ENCODE results near the gene STEAP2. TPM values are rescaled to one million over a fixed set of nuclear protein-coding genes. Genes with fewer than 3 reads are reported as not detected.

The STEAP2 gene
- total RNA-seq, 1 donor from 2014 or later = 10.8 TPM

DNA sequence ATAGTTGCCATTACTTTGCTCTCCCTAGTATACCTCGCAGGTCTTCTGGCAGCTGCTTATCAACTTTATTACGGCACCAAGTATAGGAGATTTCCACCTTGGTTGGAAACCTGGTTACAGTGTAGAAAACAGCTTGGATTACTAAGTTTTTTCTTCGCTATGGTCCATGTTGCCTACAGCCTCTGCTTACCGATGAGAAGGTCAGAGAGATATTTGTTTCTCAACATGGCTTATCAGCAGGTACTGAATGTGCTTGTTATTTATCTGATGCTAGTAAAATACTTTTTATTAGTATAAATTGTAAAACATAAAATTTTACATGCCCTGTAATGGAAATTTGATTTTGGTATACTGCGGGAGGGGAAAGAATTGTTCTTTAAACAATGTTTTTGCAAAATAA is 15.7 kb downstream of the STEAP2 start:
- intact Hi-C loops (cut with DNase I) = no loop called here
- no peak for DNase-seq (ENCODE audit: missing footprints)
- no peak for ATAC-seq

DNA sequence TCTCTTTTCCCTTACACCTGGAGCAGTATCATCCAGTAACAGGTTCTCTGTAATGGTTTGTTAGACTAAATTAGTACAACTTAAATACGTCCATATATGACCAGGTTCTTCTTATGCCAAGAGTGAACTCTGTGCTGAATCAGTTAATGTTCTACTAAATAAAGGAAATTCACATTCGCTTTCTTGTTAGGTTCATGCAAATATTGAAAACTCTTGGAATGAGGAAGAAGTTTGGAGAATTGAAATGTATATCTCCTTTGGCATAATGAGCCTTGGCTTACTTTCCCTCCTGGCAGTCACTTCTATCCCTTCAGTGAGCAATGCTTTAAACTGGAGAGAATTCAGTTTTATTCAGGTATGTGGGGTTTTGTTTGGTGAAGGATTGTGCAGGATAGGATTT is 18.1 kb downstream of the STEAP2 start:
- intact Hi-C loops (cut with DNase I) = no loop called here
- DNase-seq (ENCODE audit: missing footprints) (no peak), ATAC-seq (no peak)

DNA sequence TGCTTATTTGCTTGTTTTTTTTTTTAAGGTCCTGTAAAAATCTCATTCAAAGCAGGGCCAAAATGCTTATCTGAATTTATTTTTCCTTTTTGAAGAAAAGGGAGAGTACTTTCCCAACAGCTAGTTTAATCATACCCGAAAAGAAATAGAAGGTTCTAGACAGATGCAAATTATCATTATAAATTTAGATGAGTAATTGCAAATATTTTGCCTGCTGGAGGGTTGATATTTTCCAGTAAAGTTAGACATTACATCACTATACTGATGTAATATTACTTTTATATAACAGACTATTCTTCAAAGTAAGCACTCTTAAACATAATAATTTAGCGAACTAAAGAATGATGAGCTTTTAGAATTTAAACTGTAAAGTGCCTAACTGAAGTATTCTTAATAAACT is 19.3 kb downstream of the STEAP2 start:
- no peak for DNase-seq (ENCODE audit: missing footprints)
- no peak for ATAC-seq
- intact Hi-C loops (cut with DNase I) = no loop called here

DNA sequence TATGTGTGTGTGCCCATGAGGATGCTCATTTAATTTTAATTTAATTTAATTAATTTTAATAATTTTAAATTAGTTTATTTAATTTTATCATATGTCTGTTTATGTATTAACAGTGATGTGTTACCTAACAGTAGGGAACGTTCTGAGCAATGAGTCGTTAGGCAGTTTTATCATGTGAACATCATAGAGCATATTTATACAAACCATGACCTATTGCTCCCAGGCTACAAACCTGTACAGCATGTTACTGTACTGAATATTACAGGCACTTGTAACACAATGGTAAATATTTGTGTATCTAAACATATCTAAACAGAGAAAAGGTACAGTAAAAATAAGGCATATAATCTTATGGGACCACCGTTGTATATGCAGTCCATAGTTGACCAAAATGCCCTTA is 19.8 kb downstream of the STEAP2 start:
- intact Hi-C loops (cut with DNase I) = no loop called here
- ATAC-seq (no peak), DNase-seq (ENCODE audit: missing footprints) (no peak)

DNA sequence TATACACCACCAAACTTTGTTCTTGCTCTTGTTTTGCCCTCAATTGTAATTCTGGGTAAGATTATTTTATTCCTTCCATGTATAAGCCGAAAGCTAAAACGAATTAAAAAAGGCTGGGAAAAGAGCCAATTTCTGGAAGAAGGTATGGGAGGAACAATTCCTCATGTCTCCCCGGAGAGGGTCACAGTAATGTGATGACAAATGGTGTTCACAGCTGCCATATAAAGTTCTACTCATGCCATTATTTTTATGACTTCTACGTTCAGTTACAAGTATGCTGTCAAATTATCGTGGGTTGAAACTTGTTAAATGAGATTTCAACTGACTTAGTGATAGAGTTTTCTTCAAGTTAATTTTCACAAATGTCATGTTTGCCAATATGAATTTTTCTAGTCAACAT is 20.9 kb downstream of the STEAP2 start:
- DNase-seq (ENCODE audit: missing footprints) = no peak
- ATAC-seq = no peak
- intact Hi-C loops (cut with DNase I) = no loop called here

DNA sequence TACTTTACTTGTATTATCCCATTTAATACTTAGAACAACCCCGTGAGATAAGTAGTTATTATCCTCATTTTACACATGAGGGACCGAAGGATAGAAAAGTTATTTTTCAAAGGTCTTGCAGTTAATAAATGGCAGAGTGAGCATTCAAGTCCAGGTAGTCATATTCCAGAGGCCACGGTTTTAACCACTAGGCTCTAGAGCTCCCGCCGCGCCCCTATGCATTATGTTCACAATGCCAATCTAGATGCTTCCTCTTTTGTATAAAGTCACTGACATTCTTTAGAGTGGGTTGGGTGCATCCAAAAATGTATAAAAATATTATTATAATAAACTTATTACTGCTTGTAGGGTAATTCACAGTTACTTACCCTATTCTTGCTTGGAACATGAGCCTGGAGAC is 22.0 kb downstream of the STEAP2 start:
- intact Hi-C loops (cut with DNase I) = no loop called here
- ATAC-seq (no peak), DNase-seq (ENCODE audit: missing footprints) (no peak)

DNA sequence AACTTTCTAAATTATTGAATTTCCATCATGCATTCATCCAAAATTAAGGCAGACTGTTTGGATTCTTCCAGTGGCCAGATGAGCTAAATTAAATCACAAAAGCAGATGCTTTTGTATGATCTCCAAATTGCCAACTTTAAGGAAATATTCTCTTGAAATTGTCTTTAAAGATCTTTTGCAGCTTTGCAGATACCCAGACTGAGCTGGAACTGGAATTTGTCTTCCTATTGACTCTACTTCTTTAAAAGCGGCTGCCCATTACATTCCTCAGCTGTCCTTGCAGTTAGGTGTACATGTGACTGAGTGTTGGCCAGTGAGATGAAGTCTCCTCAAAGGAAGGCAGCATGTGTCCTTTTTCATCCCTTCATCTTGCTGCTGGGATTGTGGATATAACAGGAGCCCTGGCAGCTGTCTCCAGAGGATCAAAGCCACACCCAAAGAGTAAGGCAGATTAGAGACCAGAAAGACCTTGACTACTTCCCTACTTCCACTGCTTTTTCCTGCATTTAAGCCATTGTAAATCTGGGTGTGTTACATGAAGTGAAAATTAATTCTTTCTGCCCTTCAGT is 25.3 kb downstream of the STEAP2 start:
- DNase-seq (ENCODE audit: missing footprints) (no peak), ATAC-seq (no peak)
- intact Hi-C loops (cut with DNase I) = no loop called here

DNA sequence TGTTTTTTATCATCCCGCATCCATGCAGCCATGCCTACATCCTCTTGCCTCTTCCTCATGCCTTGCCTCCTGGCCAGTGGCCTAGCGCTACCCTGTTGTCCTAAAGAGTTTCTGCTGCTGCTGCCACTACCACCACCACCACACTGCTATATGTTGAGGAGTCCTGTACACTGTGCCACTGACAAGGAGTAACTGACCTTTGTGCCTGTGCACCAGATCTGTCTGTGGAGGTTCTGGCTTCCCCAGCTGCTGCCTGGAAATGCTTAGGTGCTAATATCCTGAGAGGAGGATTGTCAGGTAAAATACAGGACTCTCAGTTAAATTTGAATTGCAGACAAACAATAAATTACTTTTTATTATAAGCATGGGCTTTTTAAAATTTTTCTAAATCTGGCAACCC is 26.5 kb downstream of the STEAP2 start:
- ATAC-seq = no peak
- DNase-seq (ENCODE audit: missing footprints) = no peak
- intact Hi-C loops (cut with DNase I) = no loop called here

DNA sequence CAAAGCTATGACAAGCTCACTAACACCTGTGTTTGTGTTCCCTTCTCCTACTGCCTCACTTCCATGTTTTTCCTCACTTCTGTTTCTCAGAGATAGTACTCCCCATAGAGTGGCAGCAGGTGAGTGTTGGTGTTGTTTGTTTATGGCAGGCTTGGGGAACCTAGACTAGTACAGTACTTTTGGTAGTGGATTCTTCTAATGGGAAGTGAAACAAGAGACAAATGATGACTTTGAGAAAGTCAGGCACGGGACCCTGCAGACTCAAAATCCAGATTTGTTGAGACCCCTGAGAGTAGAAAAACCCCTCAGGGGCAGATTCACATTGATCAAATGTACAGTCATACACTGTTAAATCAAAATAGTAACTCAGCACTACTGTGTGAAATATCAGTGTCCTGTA is 27.0 kb downstream of the STEAP2 start:
- intact Hi-C loops (cut with DNase I) = no loop called here
- no peak for DNase-seq (ENCODE audit: missing footprints)
- ATAC-seq = no peak

DNA sequence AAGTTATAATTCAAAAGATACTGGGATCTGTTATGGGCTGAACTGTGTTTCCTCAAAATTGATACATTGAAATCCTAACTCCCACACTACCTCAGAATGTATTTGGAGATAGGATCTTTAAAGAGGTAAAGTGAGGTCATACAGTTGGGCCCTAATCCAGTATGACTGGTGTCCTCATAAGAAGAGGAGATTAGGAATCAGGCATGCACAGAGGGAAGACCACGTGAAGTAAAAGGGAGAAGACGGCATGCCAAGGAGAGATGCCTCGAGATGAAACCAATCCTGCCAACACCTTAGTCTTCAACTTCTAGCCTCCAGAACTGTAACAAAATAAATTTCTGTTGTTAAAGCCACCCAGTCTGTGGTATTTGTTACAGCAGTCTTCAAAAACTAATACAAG is 27.5 kb downstream of the STEAP2 start:
- intact Hi-C loops (cut with DNase I) = no loop called here
- no peak for DNase-seq (ENCODE audit: missing footprints)
- no peak for ATAC-seq

DNA sequence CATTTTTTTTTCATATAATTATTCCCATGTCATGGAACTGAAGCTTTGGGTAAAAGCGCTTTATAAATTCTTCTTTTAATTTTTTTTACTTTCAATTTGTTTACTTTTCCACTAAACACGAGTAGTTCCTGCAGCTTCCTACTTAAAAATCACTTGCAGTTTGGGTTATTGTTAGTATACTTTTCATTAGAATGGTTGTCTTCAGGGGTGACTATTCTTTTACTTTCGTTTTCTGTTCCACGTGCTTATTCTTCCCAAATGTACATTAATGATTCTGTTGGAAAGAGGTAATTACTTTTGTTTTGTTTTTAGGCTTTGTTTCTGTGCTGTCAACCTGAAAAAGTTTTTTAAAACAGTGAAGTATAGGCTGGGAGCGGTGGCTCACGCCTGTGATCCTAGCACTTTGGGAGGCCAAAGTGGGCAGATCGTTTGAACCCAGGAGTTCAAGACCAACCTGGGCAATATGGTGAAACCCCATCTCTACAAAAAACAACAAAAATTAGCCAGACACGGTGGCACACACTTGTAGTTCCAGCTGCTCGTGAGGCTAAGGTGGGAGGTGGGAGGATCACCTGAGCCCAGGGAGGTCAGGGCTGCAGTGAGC is 28.2 kb downstream of the STEAP2 start:
- intact Hi-C loops (cut with DNase I) = no loop called here

DNA sequence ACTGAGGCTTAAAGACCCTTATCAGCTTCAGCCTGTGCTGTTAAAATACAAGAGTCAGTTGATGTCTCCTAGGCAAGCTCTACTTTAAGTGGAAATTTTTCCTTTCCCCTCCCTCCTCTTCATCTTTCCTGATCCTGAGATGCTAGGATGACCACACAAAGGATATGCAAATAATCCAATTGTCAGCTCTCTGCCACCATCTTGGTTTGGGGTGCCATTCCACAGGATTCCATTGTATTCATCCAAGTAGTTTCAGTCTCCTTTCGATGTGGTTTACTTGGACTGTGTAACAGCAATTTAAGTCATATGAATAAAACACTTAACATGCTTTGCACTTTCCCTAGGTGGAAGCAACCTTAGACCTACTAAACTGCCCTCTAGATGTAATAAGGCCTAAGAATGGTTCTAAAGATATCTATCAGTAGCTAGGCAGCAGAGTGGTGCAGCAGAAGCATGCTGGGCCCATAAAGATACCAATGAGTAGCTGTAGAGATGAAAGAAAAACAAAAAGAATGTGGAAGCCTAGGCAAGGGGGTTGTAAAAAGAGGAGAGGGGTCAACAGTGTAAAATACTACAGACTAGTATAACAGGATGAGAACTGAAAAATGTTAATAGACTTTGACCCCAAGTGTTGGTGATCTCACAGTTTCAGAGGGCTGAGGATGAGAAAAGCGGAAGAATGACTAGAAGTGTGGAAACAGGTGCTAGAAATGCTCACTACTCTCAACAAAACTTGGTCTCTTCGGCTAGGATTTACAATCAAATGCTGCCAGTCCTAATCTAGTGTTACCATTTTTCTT is 31.0 kb downstream of the STEAP2 start:
- intact Hi-C loops (cut with DNase I) = no loop called here
- DNase-seq (ENCODE audit: missing footprints) = no peak
- ATAC-seq = no peak

More for the DNA sequence above, 28.2 kb downstream of the STEAP2 start:
- ATAC-seq = no peak
- DNase-seq (ENCODE audit: missing footprints) = no peak

DNA sequence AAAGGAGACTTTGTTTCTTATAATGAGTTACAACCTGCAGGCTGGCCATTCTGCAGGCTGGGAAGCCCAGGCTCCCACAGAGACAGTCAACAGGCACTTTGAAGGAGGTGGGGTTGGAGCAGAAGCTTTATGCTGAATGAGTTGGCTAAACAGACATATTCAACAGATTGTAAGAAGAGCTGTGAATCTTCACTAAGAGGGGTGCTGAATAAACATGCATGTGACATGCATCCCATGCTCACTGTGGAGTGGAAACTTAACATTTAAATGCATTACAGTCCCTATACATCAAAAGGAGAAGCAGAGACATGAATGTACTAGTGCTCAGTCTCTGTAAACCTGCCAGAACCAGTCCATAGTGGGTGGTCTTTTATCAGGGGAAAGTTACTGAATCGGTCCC is 32.0 kb downstream of the STEAP2 start:
- ATAC-seq (no peak), DNase-seq (ENCODE audit: missing footprints) (no peak)
- intact Hi-C loops (cut with DNase I) = no loop called here

DNA sequence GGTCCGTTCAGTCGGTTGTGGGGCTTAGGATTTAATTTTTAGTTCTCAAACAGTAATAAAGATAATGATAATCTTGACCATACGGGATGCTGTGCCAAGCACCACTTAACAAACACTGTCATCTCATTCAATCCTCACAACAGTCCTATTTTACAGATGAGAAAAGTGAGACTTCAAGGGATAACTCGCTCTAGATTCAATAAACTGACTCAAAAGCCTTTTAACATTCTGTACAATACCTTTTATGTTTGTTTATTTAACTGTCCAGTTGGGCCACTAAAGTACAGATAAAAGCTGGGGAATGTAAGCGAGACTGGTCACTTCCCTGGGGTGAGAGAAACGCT is 33.0 kb downstream of the STEAP2 start:
- DNase-seq (ENCODE audit: missing footprints) = no peak
- intact Hi-C loops (cut with DNase I) = no loop called here
- no peak for ATAC-seq

DNA sequence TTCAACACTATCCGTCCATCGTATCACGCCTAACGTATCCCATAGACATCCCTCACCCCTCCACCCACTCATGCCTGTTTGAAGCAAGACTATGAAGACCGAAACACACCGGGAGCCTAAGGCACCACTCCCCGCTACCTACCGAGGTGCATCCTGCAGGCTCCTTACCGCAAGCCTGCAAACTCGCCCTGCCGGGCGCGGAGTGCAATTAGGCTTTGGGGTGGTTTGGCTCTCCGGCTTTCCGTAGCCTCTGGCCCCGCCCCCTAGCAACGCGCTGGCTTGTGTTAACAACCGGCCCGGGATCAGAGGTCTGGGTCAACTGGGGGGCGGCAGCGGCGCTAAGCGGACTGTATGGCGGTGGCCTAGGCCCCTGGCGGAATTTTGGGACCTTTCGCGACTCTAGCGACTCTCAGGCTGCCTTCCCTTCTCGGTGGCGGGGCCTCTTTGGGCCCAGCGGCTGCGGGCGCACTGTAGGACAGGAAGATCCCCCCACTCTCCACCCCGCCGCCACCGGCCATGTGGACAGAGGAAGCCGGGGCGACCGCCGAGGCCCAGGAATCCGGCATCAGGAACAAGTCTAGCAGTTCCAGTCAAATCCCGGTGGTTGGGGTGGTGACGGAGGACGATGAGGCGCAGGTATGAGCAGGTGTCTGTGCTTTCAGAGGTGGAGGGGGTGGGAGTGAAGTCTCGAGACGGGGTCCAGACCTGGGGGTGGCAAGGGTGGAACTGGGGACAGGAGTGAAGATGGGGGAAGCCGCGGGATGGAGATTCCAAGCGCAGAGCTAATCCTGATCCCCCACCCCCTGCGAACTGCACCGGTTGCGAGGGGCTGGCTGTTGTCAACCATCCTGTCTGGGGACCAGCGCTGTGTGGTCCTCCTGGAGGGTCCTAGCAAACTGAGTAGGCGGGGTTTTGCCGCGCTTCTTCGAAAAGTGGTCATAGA is 33.6 kb downstream of the STEAP2 start, which contains the start of gene CFAP69:
CFAP69 (plus strand) TSS at position 266 of the 943 bp plus-strand sequence; CDS start at position 517, 251 bp downstream.
- intact Hi-C loops (cut with DNase I) = no loop called here
- ATAC-seq (peak; percentile 97), DNase-seq (ENCODE audit: missing footprints) (peak; percentile 94)

DNA sequence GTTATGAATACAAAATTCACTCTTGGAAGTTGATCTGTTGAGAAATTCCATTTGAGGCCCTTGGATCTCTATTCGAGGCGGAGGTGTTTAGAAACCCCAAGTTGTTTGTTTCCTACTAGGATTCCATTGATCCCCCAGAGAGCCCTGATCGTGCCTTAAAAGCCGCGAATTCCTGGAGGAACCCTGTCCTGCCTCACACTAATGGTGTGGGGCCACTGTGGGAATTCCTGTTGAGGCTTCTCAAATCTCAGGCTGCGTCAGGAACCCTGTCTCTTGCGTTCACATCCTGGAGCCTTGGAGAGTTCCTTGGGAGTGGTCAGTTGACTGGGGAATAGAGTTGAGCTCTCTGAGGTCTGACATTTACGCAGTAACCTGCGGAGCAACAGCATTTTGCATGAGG is 34.6 kb downstream of the STEAP2 start:
- ATAC-seq (no peak), DNase-seq (ENCODE audit: missing footprints) (no peak)
- intact Hi-C loops (cut with DNase I) = no loop called here

DNA sequence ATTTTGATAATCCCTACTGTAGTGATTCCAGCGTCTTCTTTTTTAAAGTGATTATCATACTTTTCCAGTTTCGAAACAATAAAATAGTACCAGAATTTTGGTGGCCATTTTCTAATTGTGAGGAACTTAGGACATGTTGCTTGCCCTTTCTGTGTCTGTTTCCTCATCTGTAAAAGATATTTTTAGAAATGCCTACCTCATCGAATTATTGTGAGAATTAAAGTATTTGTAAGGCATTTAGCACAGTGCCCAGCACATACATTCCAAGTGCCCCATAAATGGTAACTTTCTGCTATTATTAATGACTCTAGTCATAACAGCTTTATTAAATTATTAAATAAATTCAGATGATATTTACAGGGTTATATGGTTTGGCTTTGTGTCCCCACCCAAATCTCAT is 37.2 kb downstream of the STEAP2 start:
- intact Hi-C loops (cut with DNase I) = no loop called here
- DNase-seq (ENCODE audit: missing footprints) = no peak
- ATAC-seq = no peak

DNA sequence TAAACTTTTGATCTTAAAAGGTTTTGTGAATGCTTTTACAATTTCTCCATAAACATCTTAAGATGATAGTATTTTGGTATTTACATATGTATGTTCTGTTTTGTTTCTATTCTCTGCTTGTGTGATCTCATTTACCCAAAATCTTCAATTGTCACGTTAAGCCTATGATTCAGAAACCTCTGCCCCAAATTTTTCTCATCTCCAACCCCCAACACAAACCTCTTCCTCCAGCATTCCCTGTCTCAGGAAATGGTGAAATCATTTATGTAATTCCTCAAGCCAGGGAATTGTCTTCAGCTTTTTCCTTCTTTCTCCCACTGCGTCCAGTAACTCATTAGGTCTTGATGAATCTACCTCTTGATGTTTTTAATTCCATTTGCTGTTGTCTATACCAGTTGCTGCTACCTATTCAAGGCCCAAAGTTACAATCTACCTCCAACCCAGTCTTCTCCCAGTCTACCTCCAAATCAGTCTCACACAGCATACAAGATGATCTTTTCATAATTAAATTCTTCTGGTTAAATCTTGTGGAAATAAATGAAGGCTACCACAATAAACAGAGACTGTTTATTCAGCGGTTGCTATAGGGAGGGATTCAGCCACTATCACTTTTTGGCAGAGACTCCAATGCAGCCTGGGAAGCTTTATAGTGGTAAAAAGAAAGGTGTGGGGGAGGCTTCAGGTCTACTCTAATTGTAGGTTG is 39.2 kb downstream of the STEAP2 start:
- no peak for DNase-seq (ENCODE audit: missing footprints)
- ATAC-seq = no peak
- intact Hi-C loops (cut with DNase I) = loop anchor here (5.0 kb wide), 1 partner anchor 38 kb away; the partner anchor contains the start of gene STEAP2

DNA sequence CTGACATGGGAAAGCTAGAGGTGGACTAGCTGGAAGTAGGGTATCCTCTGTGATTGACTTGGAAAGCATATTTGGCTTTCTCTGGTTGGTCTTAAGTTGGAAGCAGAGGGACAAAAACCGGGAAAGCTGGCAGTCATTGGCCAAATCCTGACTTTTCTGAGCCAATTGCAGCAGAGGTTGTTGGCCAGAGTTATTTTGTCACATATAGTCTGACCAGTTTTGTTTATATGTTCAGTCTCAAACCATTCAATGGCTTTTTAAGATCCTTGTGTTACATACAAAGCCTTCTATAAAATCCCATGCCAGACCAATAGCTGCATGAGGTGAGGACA is 39.7 kb downstream of the STEAP2 start:
- ATAC-seq (no peak), DNase-seq (ENCODE audit: missing footprints) (no peak)
- intact Hi-C loops (cut with DNase I) = loop anchor here (5.0 kb wide), 1 partner anchor 39 kb away; the partner anchor contains the start of gene STEAP2

Data from Right ventricle myocardium inferior (tissue), 1 donor.